Measurements from ENCODE around the gene OBI1.

DNA sequence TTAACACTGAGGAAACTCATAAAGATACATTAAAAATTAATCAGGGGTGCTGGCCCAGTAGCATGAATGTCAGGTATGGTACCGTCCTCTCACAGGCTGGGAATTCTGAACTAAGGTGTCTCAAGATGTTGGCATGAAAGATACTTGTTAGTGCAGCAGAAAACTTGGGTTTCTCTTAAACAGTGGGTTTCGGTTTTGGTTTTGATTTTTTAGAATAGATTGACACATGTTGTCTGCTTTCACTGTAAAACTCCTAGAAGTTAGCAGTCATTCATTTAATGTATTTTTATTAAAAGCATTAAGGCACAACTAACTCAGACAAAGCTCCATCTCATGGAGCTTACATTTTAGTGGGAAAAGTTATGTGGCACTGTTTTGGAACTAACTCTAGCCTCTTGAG is 3.5 kb upstream of the OBI1 start:
- TF ChIP-seq POLR2AphosphoS5 (IDR thresholded peaks at IDR 0.05; ENCODE audit: low read depth, low read length) (no peak), POLR2A (IDR thresholded peaks at IDR 0.05; ENCODE audit: low read depth, low read length) (no peak), TAF1 (IDR thresholded peaks at IDR 0.05; ENCODE audit: borderline replicate concordance, low read depth, low read length) (no peak)

Measured in GM12892 (cell line).